WTC11 (cell line): ENCODE data around the gene PEAK3.

Experiments
- CTCF ChIP-seq: fragments of 200-600 bp; IDR thresholded peaks from 2 replicates; pipeline ENCODE4 v1.8.0; 2022; ENCODE audit warnings: antibody characterized with exemption
- FOXJ3 ChIP-seq: sonication (generic); formaldehyde crosslinking; IDR thresholded peaks from 2 replicates; pipeline ENCODE4 v1.9.0; 2021; ENCODE audit warnings: missing genetic modification reagents, mild to moderate bottlenecking, borderline replicate concordance
- HMGA2 ChIP-seq: fragments of 250-450 bp; sonication (Bioruptor Pico); IDR thresholded peaks from 2 replicates; pipeline ENCODE4 v1.4.0; 2021; ENCODE audit warnings: mild to moderate bottlenecking, moderate library complexity
- JUN ChIP-seq: sonication (generic); formaldehyde crosslinking; IDR thresholded peaks from 2 replicates; pipeline ENCODE4 v1.8.0; 2023; ENCODE audit warnings: mild to moderate bottlenecking, missing genetic modification reagents
- SP1 ChIP-seq: sonication (generic); formaldehyde crosslinking; conservative IDR thresholded peaks from 2 replicates; pipeline ENCODE4 v1.8.1; 2022; ENCODE audit warnings: missing genetic modification reagents
- TEAD4 ChIP-seq: sonication (generic); formaldehyde crosslinking; IDR thresholded peaks from 2 replicates; pipeline ENCODE4 v1.8.0; 2022; ENCODE audit warnings: mild to moderate bottlenecking, missing genetic modification reagents
- ZNF219 ChIP-seq: sonication (generic); formaldehyde crosslinking; IDR thresholded peaks from 2 replicates; pipeline ENCODE4 v1.8.0; 2023; ENCODE audit warnings: missing genetic modification reagents, mild to moderate bottlenecking, borderline replicate concordance
- ZSCAN18 ChIP-seq: fragments of 250-450 bp; sonication (Bioruptor Pico); IDR thresholded peaks from 2 replicates; pipeline ENCODE4 v2.1.2; 2022; ENCODE audit warnings: mild to moderate bottlenecking, moderate library complexity
- TF ChIP-seq, protein P1 (sequence below): sonication (generic); formaldehyde crosslinking; IDR thresholded peaks from 2 replicates; pipeline ENCODE4 v1.8.0; 2022; ENCODE audit warnings: mild to moderate bottlenecking, missing genetic modification reagents

- TF ChIP-seq HMGA2 (CRISPR knock-in tag) (no peak), FOXJ3 (CRISPR knock-in tag) (no peak), JUN (CRISPR knock-in tag) (no peak), ZNF219 (CRISPR knock-in tag) (no peak), CTCF (no peak), SP1 (CRISPR knock-in tag) (no peak), TEAD4 (CRISPR knock-in tag) (no peak), ZSCAN18 (CRISPR knock-in tag) (no peak)
- TF ChIP-seq, protein P1, sequence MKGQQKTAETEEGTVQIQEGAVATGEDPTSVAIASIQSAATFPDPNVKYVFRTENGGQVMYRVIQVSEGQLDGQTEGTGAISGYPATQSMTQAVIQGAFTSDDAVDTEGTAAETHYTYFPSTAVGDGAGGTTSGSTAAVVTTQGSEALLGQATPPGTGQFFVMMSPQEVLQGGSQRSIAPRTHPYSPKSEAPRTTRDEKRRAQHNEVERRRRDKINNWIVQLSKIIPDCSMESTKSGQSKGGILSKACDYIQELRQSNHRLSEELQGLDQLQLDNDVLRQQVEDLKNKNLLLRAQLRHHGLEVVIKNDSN (CRISPR knock-in tag) = no peak
Observed at GRCh38 chr19:2277138-2277537, 4.8 kb downstream of the PEAK3 start.
